Measurements from ENCODE around the gene CBX4. TPM values are rescaled to one million over a fixed set of nuclear protein-coding genes. Genes with fewer than 3 reads are reported as not detected.

Gene CBX4
- polyA plus RNA-seq, 1 donor from 2014 or later = 31.9 TPM

GRCh38 chr17:79825580-79825921 is 13.7 kb downstream of the CBX4 start:
- H3K79me2 ChIP-seq (replicated peaks; ENCODE audit: insufficient read depth, low read length) = no peaks in the 10 kb centered on the region
- TF ChIP-seq CTCF (IDR thresholded peaks at IDR 0.05; ENCODE audit: poor library complexity, severe bottlenecking) (no peak), EP300 (conservative IDR thresholded peaks at IDR 0.05; ENCODE audit: poor library complexity, severe bottlenecking) (no peak), TAF1 (IDR thresholded peaks at IDR 0.05; ENCODE audit: low read depth) (no peak), RAD21 (conservative IDR thresholded peaks at IDR 0.05) (no peak), MXI1 (conservative IDR thresholded peaks at IDR 0.05; ENCODE audit: poor library complexity, severe bottlenecking) (no peak), SMC3 (conservative IDR thresholded peaks at IDR 0.05; ENCODE audit: poor library complexity) (no peak), EZH2 (IDR thresholded peaks at IDR 0.05; ENCODE audit: borderline replicate concordance, insufficient read depth, low read length, poor library complexity, severe bottlenecking) (no peak), POLR2AphosphoS5 (IDR thresholded peaks at IDR 0.05) (no peak)
- TF ChIP-seq, protein P1, sequence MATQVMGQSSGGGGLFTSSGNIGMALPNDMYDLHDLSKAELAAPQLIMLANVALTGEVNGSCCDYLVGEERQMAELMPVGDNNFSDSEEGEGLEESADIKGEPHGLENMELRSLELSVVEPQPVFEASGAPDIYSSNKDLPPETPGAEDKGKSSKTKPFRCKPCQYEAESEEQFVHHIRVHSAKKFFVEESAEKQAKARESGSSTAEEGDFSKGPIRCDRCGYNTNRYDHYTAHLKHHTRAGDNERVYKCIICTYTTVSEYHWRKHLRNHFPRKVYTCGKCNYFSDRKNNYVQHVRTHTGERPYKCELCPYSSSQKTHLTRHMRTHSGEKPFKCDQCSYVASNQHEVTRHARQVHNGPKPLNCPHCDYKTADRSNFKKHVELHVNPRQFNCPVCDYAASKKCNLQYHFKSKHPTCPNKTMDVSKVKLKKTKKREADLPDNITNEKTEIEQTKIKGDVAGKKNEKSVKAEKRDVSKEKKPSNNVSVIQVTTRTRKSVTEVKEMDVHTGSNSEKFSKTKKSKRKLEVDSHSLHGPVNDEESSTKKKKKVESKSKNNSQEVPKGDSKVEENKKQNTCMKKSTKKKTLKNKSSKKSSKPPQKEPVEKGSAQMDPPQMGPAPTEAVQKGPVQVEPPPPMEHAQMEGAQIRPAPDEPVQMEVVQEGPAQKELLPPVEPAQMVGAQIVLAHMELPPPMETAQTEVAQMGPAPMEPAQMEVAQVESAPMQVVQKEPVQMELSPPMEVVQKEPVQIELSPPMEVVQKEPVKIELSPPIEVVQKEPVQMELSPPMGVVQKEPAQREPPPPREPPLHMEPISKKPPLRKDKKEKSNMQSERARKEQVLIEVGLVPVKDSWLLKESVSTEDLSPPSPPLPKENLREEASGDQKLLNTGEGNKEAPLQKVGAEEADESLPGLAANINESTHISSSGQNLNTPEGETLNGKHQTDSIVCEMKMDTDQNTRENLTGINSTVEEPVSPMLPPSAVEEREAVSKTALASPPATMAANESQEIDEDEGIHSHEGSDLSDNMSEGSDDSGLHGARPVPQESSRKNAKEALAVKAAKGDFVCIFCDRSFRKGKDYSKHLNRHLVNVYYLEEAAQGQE (IDR thresholded peaks at IDR 0.05; ENCODE audit: borderline replicate concordance) = no peak
- no peak overlapping the region for H2AFZ ChIP-seq (ENCODE audit: low read depth, low read length)
- no peaks in the 10 kb centered on the region for H3K9me3 ChIP-seq (ENCODE audit: low read length)
- H3F3A ChIP-seq (ENCODE audit: insufficient read depth, low read length, poor library complexity, severe bottlenecking) = peaks cover 3% of the 10 kb centered on the region
- no peaks in the 10 kb centered on the region for H4K20me1 ChIP-seq (ENCODE audit: insufficient read depth)
- H3K4me3 ChIP-seq (ENCODE audit: low read length) = no peak overlapping the region
- no peak overlapping the region for H3K9ac ChIP-seq (ENCODE audit: low read length)
- H3K4me2 ChIP-seq (ENCODE audit: low read length) = no peak overlapping the region
- H3K27me3 ChIP-seq (ENCODE audit: insufficient read depth, low read depth, low read length) = no peaks in the 10 kb centered on the region
- H3K9me2 ChIP-seq (ENCODE audit: insufficient read depth, low read length) = no peaks in the 10 kb centered on the region
- H3K27ac ChIP-seq (ENCODE audit: low read length) = no peak overlapping the region
- H3K36me3 ChIP-seq (ENCODE audit: insufficient read depth, low read length) = no peaks in the 10 kb centered on the region

DNA sequence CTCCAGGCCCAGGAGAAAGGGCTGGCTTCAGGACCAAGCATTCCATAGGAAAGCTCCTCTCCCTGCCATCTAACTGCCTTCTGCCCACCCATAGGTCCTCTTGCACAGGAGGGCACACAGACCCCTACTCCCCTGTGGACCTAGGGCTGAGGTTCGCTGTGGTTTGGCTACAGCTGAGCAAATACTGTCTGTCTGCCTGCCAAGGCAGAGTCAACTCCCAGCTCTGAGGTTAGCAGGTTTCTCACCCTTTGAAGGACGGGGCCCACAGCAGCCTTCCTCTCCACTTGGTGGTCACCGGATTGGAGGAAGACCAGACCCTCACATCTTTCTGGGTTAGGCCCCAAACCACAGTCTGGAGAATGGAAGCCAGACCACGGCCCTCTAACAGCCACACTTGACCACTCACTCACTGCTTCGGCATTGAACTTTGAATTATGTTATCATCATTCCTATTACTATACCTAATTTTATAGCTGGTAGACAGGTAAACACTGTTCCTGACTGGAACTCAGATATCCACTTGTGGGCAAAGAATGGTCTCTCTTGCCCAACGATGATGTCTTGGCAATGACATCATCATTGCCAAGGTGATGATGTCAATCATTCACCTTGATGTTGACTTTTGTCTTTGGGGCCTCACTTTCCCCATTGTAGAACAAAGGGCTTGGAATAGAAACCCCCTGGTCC is 14.2 kb downstream of the CBX4 start:
- Histone ChIP-seq H3K9ac (ENCODE audit: low read length) (no peak overlapping the region), H3K4me3 (ENCODE audit: low read length) (no peak overlapping the region), H3K36me3 (ENCODE audit: insufficient read depth, low read length) (no peaks in the 10 kb centered on the region), H3K27ac (ENCODE audit: low read length) (no peak overlapping the region), H4K20me1 (ENCODE audit: insufficient read depth) (no peaks in the 10 kb centered on the region), H3K4me2 (ENCODE audit: low read length) (no peak overlapping the region), H3K27me3 (ENCODE audit: insufficient read depth, low read depth, low read length) (no peaks in the 10 kb centered on the region), H3K9me3 (ENCODE audit: low read length) (no peaks in the 10 kb centered on the region), H3K79me2 (replicated peaks; ENCODE audit: insufficient read depth, low read length) (no peaks in the 10 kb centered on the region), H2AFZ (ENCODE audit: low read depth, low read length) (no peak overlapping the region), H3K9me2 (ENCODE audit: insufficient read depth, low read length) (no peaks in the 10 kb centered on the region), H3F3A (ENCODE audit: insufficient read depth, low read length, poor library complexity, severe bottlenecking) (no peaks in the 10 kb centered on the region)
- TF ChIP-seq EP300 (conservative IDR thresholded peaks at IDR 0.05; ENCODE audit: poor library complexity, severe bottlenecking) = no peak
- no peak for TF ChIP-seq SMC3 (conservative IDR thresholded peaks at IDR 0.05; ENCODE audit: poor library complexity)
- TF ChIP-seq CTCF (IDR thresholded peaks at IDR 0.05; ENCODE audit: poor library complexity, severe bottlenecking) = no peak
- no peak for TF ChIP-seq RAD21 (conservative IDR thresholded peaks at IDR 0.05)
- TF ChIP-seq, protein P1 (IDR thresholded peaks at IDR 0.05; ENCODE audit: borderline replicate concordance) = no peak
